CD4-positive, alpha-beta memory T cell (primary cell): ENCODE measurements around the gene CEBPG. TPM values are rescaled to one million over a fixed set of nuclear protein-coding genes. Genes with fewer than 3 reads are reported as not detected.

Source experiments
- CTCF ChIA-PET: fragments of 350-600 bp; sonication (Branson Sonifier 250); formaldehyde crosslinking; loops from one replicate; lab custom pipeline; 2021; ENCODE audit warnings: inconsistent platforms; ENCODE audit not compliant: partially characterized antibody; lab: Charles Lee
- POLR2A ChIA-PET: fragments of 350-600 bp; sonication (Branson Sonifier 250); formaldehyde crosslinking; loops from one replicate; lab custom pipeline; 2021; ENCODE audit not compliant: partially characterized antibody; lab: Charles Lee
- DNase-seq, 5 donors: peaks; one replicate each; pipeline versions ENCODE4 v3.0.0 to v3.0.0-alpha.2; 2020 to 2022; ENCODE audit warnings: mixed read lengths in 1 of 5
- H3K27ac ChIP-seq: one replicate; pipeline ENCODE4 v1.7.0; 2013; ENCODE audit warnings: low read depth, low read length
- H3K27me3 ChIP-seq: 2 replicates; pipeline ENCODE4 v1.7.0; 2013; ENCODE audit warnings: mild to moderate bottlenecking, low read length, moderate library complexity; ENCODE audit not compliant: insufficient read depth
- H3K36me3 ChIP-seq: 2 replicates; pipeline ENCODE4 v1.7.0; 2013; ENCODE audit warnings: mild to moderate bottlenecking, low read length, moderate library complexity; ENCODE audit not compliant: insufficient read depth
- H3K4me1 ChIP-seq: 2 replicates; pipeline ENCODE4 v1.7.0; 2013; ENCODE audit warnings: mild to moderate bottlenecking, low read length, moderate library complexity; ENCODE audit not compliant: insufficient read depth
- H3K4me3 ChIP-seq, 2 donors: one replicate each; pipeline ENCODE4 v1.7.0; 2013; ENCODE audit warnings: low read length in 2 of 2, mild to moderate bottlenecking in 1 of 2
- H3K9me3 ChIP-seq, 2 donors: one replicate each; pipeline ENCODE4 v1.7.0; 2013; ENCODE audit warnings: low read length in 2 of 2, control low read depth in 1 of 2; ENCODE audit not compliant: control insufficient read depth in 1 of 2
- H3K27ac Mint-ChIP-seq, 7 donors: one replicate each; pipeline ENCODE4 v1.8.0; 2020 to 2021; ENCODE audit warnings: mixed read lengths in 7 of 7, mild to moderate bottlenecking in 6 of 7, inconsistent platforms in 3 of 7, moderate library complexity in 3 of 7
- H3K27me3 Mint-ChIP-seq, 2 donors: one replicate each; pipeline ENCODE4 v1.8.0; 2020 to 2021; ENCODE audit warnings: mixed read lengths in 2 of 2
- H3K36me3 Mint-ChIP-seq, 2 donors: one replicate each; pipeline ENCODE4 v1.8.0; 2020 to 2021; ENCODE audit warnings: mixed read lengths in 2 of 2, inconsistent platforms in 1 of 2, mild to moderate bottlenecking in 1 of 2
- H3K4me1 Mint-ChIP-seq, 4 donors: one replicate each; pipeline ENCODE4 v1.8.0; 2020 to 2021; ENCODE audit warnings: mixed read lengths in 4 of 4, mild to moderate bottlenecking in 1 of 4
- H3K4me3 Mint-ChIP-seq, 8 donors: one replicate each; pipeline ENCODE4 v1.8.0; 2020 to 2021; ENCODE audit warnings: mixed read lengths in 8 of 8, mild to moderate bottlenecking in 7 of 8, moderate library complexity in 6 of 8, inconsistent platforms in 3 of 8
- H3K9me3 Mint-ChIP-seq, 8 donors: one replicate each; pipeline ENCODE4 v1.8.0; 2020 to 2021; ENCODE audit warnings: mixed read lengths in 8 of 8, mild to moderate bottlenecking in 5 of 8, inconsistent platforms in 3 of 8, moderate library complexity in 1 of 8
- intact Hi-C: fragments of 100-400 bp; cut with micrococcal nuclease; formaldehyde crosslinking; loops from one replicate; pipeline ENCODE4 v1.15.1; 2023
- polyA plus RNA-seq, 2 donors: library from polyadenylated mRNA; unstranded; fragments of 300-500 nt; fragmentation: Illumina TruSeq; gene quantifications; one replicate each; pipeline ENCODE4 v1.2.3, GENCODE V29; 2021
- total RNA-seq, 2 experiments: library from RNA; stranded (reverse); gene quantifications; one replicate each; pipeline ENCODE4 v1.2.3, GENCODE V29; 2021

CEBPG gene
- total and polyA plus RNA-seq, 4 experiments from 2014 or later, result 8.9 to 27.2 (median 20.1) TPM

DNA sequence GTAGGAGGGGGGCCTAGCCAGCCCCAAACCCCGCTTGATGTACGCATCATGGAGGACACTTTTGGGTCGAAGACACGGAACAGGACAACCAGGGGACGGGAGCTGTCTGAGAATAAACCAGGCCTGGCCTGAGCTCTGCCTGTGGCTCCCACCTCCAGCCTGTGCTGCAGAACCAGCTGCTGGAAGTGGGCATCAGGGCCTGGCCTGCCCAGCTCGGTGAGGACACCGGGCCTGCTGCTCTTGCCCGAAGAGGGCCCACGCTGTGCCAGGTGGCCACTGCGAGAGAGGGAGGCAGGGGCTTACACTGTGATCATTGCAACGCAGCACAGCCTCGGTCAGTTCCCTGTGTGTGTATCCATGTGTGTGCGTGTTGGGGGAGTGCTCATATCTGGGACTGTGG, 34.6 kb downstream of the CEBPG start:
- CTCF ChIA-PET, result interaction anchor here (0.7 to 7.8 kb wide), 4 partner anchors 8 to 171 kb away, joined by 3 to 125 read pairs (median 7); no protein-coding TSS in a partner anchor
- peaks cover 0 to 7% of the 10 kb centered on the region in 2 donors for H3K36me3 Mint-ChIP-seq
- H3K27ac Mint-ChIP-seq, result no peak overlapping the region

DNA sequence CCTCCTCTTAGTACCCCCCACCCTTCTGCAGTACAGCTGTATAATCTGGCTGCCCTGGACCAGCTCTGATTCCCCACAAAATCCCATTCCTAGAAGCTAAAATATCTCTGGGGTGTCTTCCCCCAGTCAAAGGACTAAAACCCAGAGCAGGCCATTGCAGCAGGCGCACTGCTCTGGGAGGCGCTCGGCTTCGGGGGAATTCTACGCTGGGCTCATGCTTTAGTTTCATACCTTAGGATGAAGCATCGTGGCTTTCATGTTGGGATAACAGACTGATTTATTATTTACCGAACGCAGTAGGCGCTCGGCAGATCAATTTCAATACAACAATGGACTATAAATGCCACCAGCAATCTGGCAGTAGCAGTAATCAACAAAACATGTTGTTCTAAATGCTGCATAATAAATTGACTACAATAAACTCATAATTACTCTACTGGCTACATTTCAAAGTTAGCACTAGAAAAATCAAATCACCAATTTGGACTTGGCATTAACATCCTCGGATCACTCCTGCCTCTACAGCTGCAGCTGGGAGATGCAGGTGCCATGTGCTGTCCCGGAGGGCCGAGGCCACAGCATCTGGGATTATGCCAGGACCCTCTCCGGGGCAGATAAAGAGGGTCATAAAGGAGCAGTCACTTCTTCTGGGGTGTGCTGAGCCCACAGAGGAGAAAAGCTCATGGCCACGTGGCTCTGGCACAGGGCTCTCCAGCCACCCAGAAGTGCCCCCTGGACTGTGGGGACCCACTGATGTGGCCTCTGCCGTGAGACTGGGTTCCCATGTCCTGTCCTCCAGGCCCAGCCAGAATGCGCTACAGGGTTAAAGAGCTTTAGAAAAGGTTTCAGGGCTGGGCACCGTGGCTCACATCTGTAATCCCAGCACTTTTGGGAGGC, 35.3 kb downstream of the CEBPG start:
- Mint-ChIP-seq H3K27me3 (no peaks in the 10 kb centered on the region), H3K4me1 (peaks cover 0 to 6% (median 0%) of the 10 kb centered on the region in 4 donors), H3K36me3 (peaks cover 0 to 7% of the 10 kb centered on the region in 2 donors), H3K9me3 (no peaks in the 10 kb centered on the region), H3K4me3 (no peak overlapping the region), H3K27ac (no peak overlapping the region)
- CTCF ChIA-PET, result interaction anchor here (0.7 to 7.8 kb wide), 6 partner anchors 8 to 264 kb away, joined by 3 to 125 read pairs (median 4); no protein-coding TSS in a partner anchor
- H3K4me1 ChIP-seq, result no peaks in the 10 kb centered on the region
- no peaks in the 10 kb centered on the region for H3K9me3 ChIP-seq
- H3K27ac ChIP-seq, result no peak overlapping the region
- intact Hi-C loops, result loop anchor here (5.0 kb wide), 1 partner anchor 281 kb away; no protein-coding TSS in a partner anchor
- DNase-seq, result no peak
- POLR2A ChIA-PET, result no interaction called here
- H3K27me3 ChIP-seq, result no peaks in the 10 kb centered on the region
- no peaks in the 10 kb centered on the region for H3K36me3 ChIP-seq
- no peak overlapping the region for H3K4me3 ChIP-seq

More for the DNA sequence above, 34.6 kb downstream of the CEBPG start:
- Mint-ChIP-seq H3K4me1 (peaks cover 0 to 6% (median 0%) of the 10 kb centered on the region in 4 donors), H3K9me3 (no peaks in the 10 kb centered on the region), H3K4me3 (no peak overlapping the region), H3K27me3 (no peaks in the 10 kb centered on the region)
- Histone ChIP-seq H3K4me1 (no peaks in the 10 kb centered on the region), H3K4me3 (no peak overlapping the region), H3K27ac (no peak overlapping the region), H3K36me3 (no peaks in the 10 kb centered on the region), H3K27me3 (no peaks in the 10 kb centered on the region), H3K9me3 (no peaks in the 10 kb centered on the region)
- intact Hi-C loops, result loop anchor here (5.0 kb wide), 1 partner anchor 281 kb away; no protein-coding TSS in a partner anchor
- no peak for DNase-seq
- POLR2A ChIA-PET, result no interaction called here

DNA sequence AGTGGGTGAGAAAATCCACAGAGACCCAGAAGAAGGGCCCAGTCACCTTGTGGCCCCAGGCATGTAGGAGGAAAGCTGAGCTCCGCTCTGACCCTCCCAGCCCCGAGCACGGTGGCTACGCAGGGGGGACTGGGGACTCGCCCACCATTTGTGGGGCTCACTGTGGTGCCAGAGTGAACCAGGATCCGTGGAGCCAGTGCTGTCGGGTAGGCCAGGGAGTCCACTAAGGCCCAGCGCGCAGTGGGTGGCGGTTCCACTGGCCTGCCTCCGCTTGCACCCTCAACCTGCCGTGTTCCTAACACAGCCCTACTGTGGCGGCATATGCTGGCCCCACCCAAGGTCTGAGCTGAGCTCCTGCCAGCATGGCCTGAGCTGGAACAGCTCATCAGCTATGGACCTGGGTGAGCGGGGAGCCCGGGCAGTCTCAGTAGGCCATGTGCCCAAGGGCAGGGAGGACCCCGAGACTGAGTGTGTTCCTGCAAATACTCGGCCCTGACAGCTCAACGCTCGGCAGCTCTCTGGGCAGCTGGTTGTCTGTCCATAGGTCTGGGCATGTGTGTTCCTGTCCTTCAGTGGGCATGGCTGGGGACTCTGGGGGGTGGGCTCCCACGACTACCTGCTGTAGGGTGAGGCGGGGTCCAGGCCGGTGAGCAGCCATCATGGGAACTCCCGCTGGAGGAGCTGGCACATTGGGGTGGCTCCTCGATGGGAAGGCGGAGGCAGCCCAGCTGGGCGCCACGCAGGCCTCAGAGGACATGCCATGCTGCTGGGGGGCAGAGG, 36.6 kb downstream of the CEBPG start:
- Histone ChIP-seq H3K9me3 (no peaks in the 10 kb centered on the region), H3K27ac (no peak overlapping the region), H3K4me1 (no peaks in the 10 kb centered on the region), H3K36me3 (no peaks in the 10 kb centered on the region), H3K27me3 (no peaks in the 10 kb centered on the region), H3K4me3 (no peak overlapping the region)
- intact Hi-C loops, result loop anchor here (5.0 kb wide), 1 partner anchor 283 kb away; no protein-coding TSS in a partner anchor
- POLR2A ChIA-PET, result interaction anchor here (0.9 kb wide), 1 partner anchor 37 kb away, joined by 4 read pairs; the partner anchor contains the start of gene CEBPG
- Mint-ChIP-seq H3K4me1 (peaks cover 0 to 6% (median 0%) of the 10 kb centered on the region in 4 donors), H3K4me3 (no peak overlapping the region), H3K27me3 (no peaks in the 10 kb centered on the region), H3K36me3 (peaks cover 0 to 7% of the 10 kb centered on the region in 2 donors), H3K27ac (no peak overlapping the region), H3K9me3 (no peaks in the 10 kb centered on the region)
- CTCF ChIA-PET, result interaction anchor here (0.6 to 7.8 kb wide), 3 partner anchors 20 to 267 kb away, joined by 3 to 125 read pairs (median 5); no protein-coding TSS in a partner anchor
- DNase-seq, result no peak

DNA sequence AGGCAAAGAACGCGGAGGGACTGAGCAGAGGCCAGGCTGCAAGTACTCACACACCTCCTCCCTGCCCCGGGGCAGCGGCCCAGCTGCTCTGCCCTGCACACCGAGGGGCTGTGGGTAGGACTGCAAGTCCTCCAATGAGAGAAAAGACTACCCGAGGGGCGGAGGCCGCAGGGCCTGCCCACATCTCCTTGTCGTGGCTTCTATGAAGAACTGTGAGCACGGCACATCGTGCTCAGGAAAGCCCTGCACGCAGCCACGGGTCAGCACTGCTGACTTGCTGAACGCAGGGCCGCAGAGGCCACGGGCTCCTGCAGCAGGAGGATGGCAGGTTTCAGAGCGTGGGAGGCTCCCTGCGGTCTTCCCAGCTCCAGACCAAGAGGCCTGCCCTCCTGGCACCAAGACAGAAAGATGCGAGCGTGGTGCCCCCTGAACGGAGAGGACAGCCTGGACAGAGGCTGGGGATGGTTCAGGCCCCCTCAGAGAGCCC, 37.4 kb downstream of the CEBPG start:
- no peaks in the 10 kb centered on the region for H3K27me3 Mint-ChIP-seq
- Histone ChIP-seq H3K4me3 (no peak overlapping the region), H3K9me3 (no peaks in the 10 kb centered on the region), H3K4me1 (no peaks in the 10 kb centered on the region), H3K27me3 (no peaks in the 10 kb centered on the region), H3K27ac (no peak overlapping the region), H3K36me3 (no peaks in the 10 kb centered on the region)
- H3K4me1 Mint-ChIP-seq, result peaks cover 0 to 6% (median under 1%) of the 10 kb centered on the region in 4 donors
- H3K36me3 Mint-ChIP-seq, result peaks cover 0 to 7% of the 10 kb centered on the region in 2 donors
- no peak overlapping the region for H3K4me3 Mint-ChIP-seq
- POLR2A ChIA-PET, result interaction anchor here (0.9 kb wide), 1 partner anchor 38 kb away, joined by 4 read pairs; the partner anchor contains the start of gene CEBPG
- CTCF ChIA-PET, result interaction anchor here (1.0 to 7.8 kb wide), 2 partner anchors 169 to 174 kb away, joined by 3 to 125 read pairs; no protein-coding TSS in a partner anchor
- intact Hi-C loops, result no loop called here
- no peak for DNase-seq
- H3K27ac Mint-ChIP-seq, result no peak overlapping the region
- H3K9me3 Mint-ChIP-seq, result no peaks in the 10 kb centered on the region

DNA sequence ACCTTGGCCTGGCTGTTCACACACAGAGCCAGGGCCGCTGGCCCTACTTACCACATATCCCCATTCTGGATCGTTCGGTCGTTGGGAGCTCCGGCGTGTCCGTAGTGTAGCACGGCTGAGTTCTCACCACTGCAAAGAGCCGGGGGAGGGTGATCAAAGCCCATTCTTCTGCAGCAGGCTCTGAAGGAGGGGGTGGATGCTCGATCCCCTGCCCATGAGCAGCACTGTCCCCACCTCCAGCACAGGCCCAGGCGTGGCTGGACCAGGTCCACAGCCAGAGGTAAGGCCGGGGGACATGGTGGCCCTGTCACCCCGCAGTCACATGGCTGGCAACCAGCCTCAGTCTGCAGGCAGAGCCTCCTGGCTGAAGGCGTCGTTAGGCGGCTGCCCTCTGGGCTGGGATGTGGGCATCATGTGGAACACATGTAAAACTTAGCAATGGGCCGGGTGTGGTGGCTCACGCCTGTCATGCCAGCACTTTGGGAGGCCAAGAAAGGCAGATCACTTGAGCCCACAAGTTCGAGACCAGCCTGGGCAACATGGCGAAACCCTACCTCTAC, 38.2 kb downstream of the CEBPG start:
- no peaks in the 10 kb centered on the region for H3K9me3 Mint-ChIP-seq
- Histone ChIP-seq H3K4me3 (no peak overlapping the region), H3K9me3 (no peaks in the 10 kb centered on the region), H3K36me3 (no peaks in the 10 kb centered on the region), H3K4me1 (peaks cover 6% of the 10 kb centered on the region), H3K27me3 (no peaks in the 10 kb centered on the region), H3K27ac (no peak overlapping the region)
- peaks cover 2 to 14% (median 4%) of the 10 kb centered on the region in 4 donors for H3K4me1 Mint-ChIP-seq
- ChIA-PET POLR2A (no interaction called here), CTCF (interaction anchor here (1.0 kb wide), 1 partner anchor 169 kb away, joined by 3 read pairs; no protein-coding TSS in a partner anchor)
- no peak overlapping the region for H3K27ac Mint-ChIP-seq
- DNase-seq, result peak in 1 of 5 donors; percentile 15
- H3K4me3 Mint-ChIP-seq, result no peak overlapping the region
- intact Hi-C loops, result no loop called here
- no peaks in the 10 kb centered on the region for H3K27me3 Mint-ChIP-seq
- peaks cover 0 to 7% of the 10 kb centered on the region in 2 donors for H3K36me3 Mint-ChIP-seq

DNA sequence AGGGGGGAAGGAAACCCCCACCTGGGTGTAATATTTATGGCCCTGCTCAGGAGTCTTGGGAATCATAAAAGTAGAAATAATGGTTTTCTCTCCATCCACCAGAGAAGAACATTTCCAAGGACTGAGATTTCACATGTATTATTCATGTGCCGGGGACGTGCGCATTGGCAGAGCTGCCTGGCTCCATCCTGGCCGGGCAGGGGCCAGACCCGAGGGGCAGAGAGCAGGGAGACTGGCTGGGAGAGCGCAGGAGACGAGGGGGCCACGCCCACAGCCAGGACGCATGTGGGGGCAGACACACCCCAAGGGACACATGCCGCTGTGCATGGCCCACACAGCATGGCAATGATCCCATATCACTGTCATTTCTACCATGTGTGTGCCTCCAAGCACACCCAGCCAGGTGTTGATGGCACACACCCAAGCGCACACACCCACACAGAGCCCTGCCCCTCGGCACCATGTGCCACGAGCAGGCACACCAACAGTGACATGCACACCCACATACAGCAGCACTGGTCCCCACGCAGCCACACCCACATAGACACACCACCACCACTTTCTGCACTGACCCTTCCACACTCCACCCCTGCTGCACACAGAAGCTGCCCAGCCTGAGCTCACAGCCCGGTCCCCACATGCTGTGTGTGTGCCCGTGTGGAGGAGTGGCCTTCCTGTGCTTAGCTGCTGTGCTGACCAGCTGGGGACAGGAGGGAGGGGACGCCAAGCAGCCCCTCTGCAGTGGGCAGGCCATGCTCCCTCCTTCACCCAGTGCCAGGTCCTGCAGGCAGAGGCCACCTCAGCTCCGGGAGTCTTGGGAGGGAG, 39.3 kb downstream of the CEBPG start:
- POLR2A ChIA-PET, result no interaction called here
- no peaks in the 10 kb centered on the region for H3K27me3 ChIP-seq
- Mint-ChIP-seq H3K27ac (peak overlapping the region in 1 of 7 donors; percentile 70), H3K4me1 (peaks cover 2 to 17% (median 5%) of the 10 kb centered on the region in 4 donors), H3K9me3 (no peaks in the 10 kb centered on the region), H3K36me3 (peaks cover 0 to 5% of the 10 kb centered on the region in 2 donors), H3K27me3 (no peaks in the 10 kb centered on the region), H3K4me3 (no peak overlapping the region)
- no peaks in the 10 kb centered on the region for H3K36me3 ChIP-seq
- no peak overlapping the region for H3K4me3 ChIP-seq
- no peaks in the 10 kb centered on the region for H3K9me3 ChIP-seq
- no peak overlapping the region for H3K27ac ChIP-seq
- CTCF ChIA-PET, result interaction anchor here (1.8 to 10.1 kb wide), 2 partner anchors 17 to 365 kb away, joined by 7 to 58 read pairs; no protein-coding TSS in a partner anchor
- intact Hi-C loops, result no loop called here
- no peak for DNase-seq
- peaks cover 6% of the 10 kb centered on the region for H3K4me1 ChIP-seq
